Mesothelial cell of epicardium (in vitro differentiated cells): ENCODE measurements around the gene CHAF1B. TPM values are rescaled to one million over a fixed set of nuclear protein-coding genes. Genes with fewer than 3 reads are reported as not detected.
A peak's percentile ranks its signal among the peaks of the same experiment; 100 is the strongest.

ENCODE experiments used
- DNase-seq, 2 experiments: peaks; one replicate each; pipeline ENCODE4 v3.0.0; 2021; ENCODE audit warnings: low spot score in 2 of 2; ENCODE audit not compliant: unreplicated experiment in 2 of 2
- H3K27ac Mint-ChIP-seq: 2 replicates; pipeline ENCODE4 v1.8.0; 2021; ENCODE audit warnings: mixed read lengths
- H3K27me3 Mint-ChIP-seq: 2 replicates; pipeline ENCODE4 v1.8.0; 2021; ENCODE audit warnings: low read depth, mixed read lengths
- H3K36me3 Mint-ChIP-seq: 2 replicates; pipeline ENCODE4 v1.8.0; 2021; ENCODE audit warnings: mixed read lengths
- H3K4me1 Mint-ChIP-seq: 2 replicates; pipeline ENCODE4 v1.8.0; 2021; ENCODE audit warnings: mixed read lengths
- H3K4me3 Mint-ChIP-seq: 2 replicates; pipeline ENCODE4 v1.8.0; 2021; ENCODE audit warnings: mild to moderate bottlenecking, moderate library complexity, mixed read lengths
- H3K9me3 Mint-ChIP-seq: 2 replicates; pipeline ENCODE4 v1.8.0; 2021; ENCODE audit warnings: mixed read lengths
- CTCF ChIP-seq: fragments of 200-600 bp; sonication (generic); IDR thresholded peaks from one replicate; pipeline ENCODE4 v1.5.0; 2021; ENCODE audit warnings: antibody characterized with exemption; ENCODE audit not compliant: unreplicated experiment
- total RNA-seq: library from RNA; stranded (reverse); gene quantifications from 3 replicates; pipeline ENCODE4 v1.2.1, GENCODE V29; 2021

CHAF1B gene
- total RNA-seq, 1 donor from 2014 or later: 8.2 TPM

- peaks cover 12% of the 10 kb centered on the region for H3K4me1 Mint-ChIP-seq
- H3K27me3 Mint-ChIP-seq: no peaks in the 10 kb centered on the region
- no peaks in the 10 kb centered on the region for H3K36me3 Mint-ChIP-seq
- peak overlapping the region; percentile 32 for H3K27ac Mint-ChIP-seq
- no peak for TF ChIP-seq CTCF
- no peak for DNase-seq
- H3K9me3 Mint-ChIP-seq: no peaks in the 10 kb centered on the region
- no peak overlapping the region for H3K4me3 Mint-ChIP-seq
These were observed 68.9 kb downstream of the CHAF1B start for GRCh38 chr21:36454093-36454531.

- TF ChIP-seq CTCF: no peak
- Mint-ChIP-seq H3K4me1 (peaks cover 12% of the 10 kb centered on the region), H3K27me3 (no peaks in the 10 kb centered on the region), H3K27ac (peak overlapping the region; percentile 32), H3K4me3 (no peak overlapping the region), H3K36me3 (no peaks in the 10 kb centered on the region), H3K9me3 (no peaks in the 10 kb centered on the region)
- DNase-seq: no peak
These were observed 69.5 kb downstream of the CHAF1B start for GRCh38 chr21:36454706-36455105.

- no peak for DNase-seq
- no peak overlapping the region for H3K4me3 Mint-ChIP-seq
- H3K27ac Mint-ChIP-seq: no peak overlapping the region
- no peaks in the 10 kb centered on the region for H3K9me3 Mint-ChIP-seq
- TF ChIP-seq CTCF: no peak
- H3K4me1 Mint-ChIP-seq: peaks cover 12% of the 10 kb centered on the region
- H3K27me3 Mint-ChIP-seq: peaks cover 4% of the 10 kb centered on the region
- no peaks in the 10 kb centered on the region for H3K36me3 Mint-ChIP-seq
These were observed 71.7 kb downstream of the CHAF1B start for GRCh38 chr21:36456729-36457414.

GRCh38 chr21:36459098-36459497 lies 73.9 kb downstream of the CHAF1B start:
- H3K4me3 Mint-ChIP-seq: no peak overlapping the region
- no peaks in the 10 kb centered on the region for H3K9me3 Mint-ChIP-seq
- peaks cover 20% of the 10 kb centered on the region for H3K27me3 Mint-ChIP-seq
- H3K4me1 Mint-ChIP-seq: peaks cover 6% of the 10 kb centered on the region
- DNase-seq: no peak
- H3K27ac Mint-ChIP-seq: no peak overlapping the region
- no peak for TF ChIP-seq CTCF
- no peaks in the 10 kb centered on the region for H3K36me3 Mint-ChIP-seq

- H3K4me1 Mint-ChIP-seq: peaks cover 4% of the 10 kb centered on the region
- H3K27me3 Mint-ChIP-seq: peaks cover 32% of the 10 kb centered on the region
- no peaks in the 10 kb centered on the region for H3K36me3 Mint-ChIP-seq
- no peak for TF ChIP-seq CTCF
- no peaks in the 10 kb centered on the region for H3K9me3 Mint-ChIP-seq
- H3K27ac Mint-ChIP-seq: no peak overlapping the region
- DNase-seq: no peak
- H3K4me3 Mint-ChIP-seq: no peak overlapping the region
These were observed 75.7 kb downstream of the CHAF1B start for GRCh38 chr21:36460866-36461265.
